Lower lobe of right lung (tissue), 2 donors: Measurements from ENCODE around the gene VPS18. TPM values are rescaled to one million over a fixed set of nuclear protein-coding genes. Genes with fewer than 3 reads are reported as not detected.

Experiments used
- ATAC-seq, 2 donors: fragments of 200-7000 bp; cut with Tn5 transposase; one replicate each; pipeline ENCODE4 v1.9.1; 2020 to 2022; ENCODE audit warnings: mild to moderate bottlenecking in 2 of 2, moderate library complexity in 2 of 2
- DNase-seq: peaks from one replicate; pipeline ENCODE4 v3.0.0-alpha.2; 2020
- H3K27ac ChIP-seq: fragments of 200-600 bp; one replicate; pipeline ENCODE4 v1.8.0; 2022
- H3K27me3 ChIP-seq: fragments of 200-600 bp; one replicate; pipeline ENCODE4 v1.8.0; 2022; ENCODE audit warnings: low read depth
- H3K36me3 ChIP-seq: fragments of 200-600 bp; one replicate; pipeline ENCODE4 v1.8.0; 2022; ENCODE audit warnings: mild to moderate bottlenecking
- H3K4me1 ChIP-seq: fragments of 200-600 bp; one replicate; pipeline ENCODE4 v1.8.0; 2022
- H3K4me3 ChIP-seq: fragments of 200-600 bp; one replicate; pipeline ENCODE4 v1.8.0; 2022; ENCODE audit warnings: mild to moderate bottlenecking
- H3K9me3 ChIP-seq: fragments of 200-600 bp; one replicate; pipeline ENCODE4 v1.8.0; 2022
- CTCF ChIP-seq: fragments of 200-600 bp; IDR thresholded peaks from one replicate; pipeline ENCODE4 v1.8.0; 2022; ENCODE audit warnings: antibody characterized with exemption, mild to moderate bottlenecking
- intact Hi-C: fragments of 100-400 bp; cut with DNase I; formaldehyde crosslinking; loops from one replicate; pipeline ENCODE4 v1.11.0; 2022
- total RNA-seq: library from RNA; stranded (reverse); fragmentation: NEBNext Ultra II Directional; extraction: Animal tissue kit (Norgen Biotek cat#: 25700); gene quantifications from one replicate; pipeline ENCODE4 v1.2.1, GENCODE V29; 2021
- donor health status: DM: no; HTN: yes; CAD: no; lungs with severe emphysema.

The VPS18 gene
- total RNA-seq, 1 donor from 2014 or later, result 24.0 TPM

DNA sequence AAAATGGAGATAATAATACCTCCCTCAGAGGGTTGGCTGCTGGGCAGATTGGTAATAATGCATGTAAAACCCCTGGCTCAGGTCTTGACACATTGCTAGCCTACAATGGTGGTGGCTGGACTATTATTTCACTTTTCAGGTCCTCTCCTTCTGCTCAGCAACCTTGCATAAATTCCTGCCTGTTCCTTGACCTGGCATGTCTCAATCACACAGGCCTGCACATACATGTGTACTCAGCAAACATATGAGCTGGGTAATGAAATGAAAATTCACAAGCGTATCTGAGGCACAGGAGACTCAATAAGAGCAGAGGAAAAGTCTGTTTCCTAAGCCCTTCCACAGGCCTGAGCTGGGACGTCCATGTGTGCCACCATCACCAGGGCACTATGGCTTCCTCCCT lies 17.4 kb downstream of the VPS18 start:
- intact Hi-C loops, result no loop called here
- Histone ChIP-seq H3K36me3 (no peaks in the 10 kb centered on the region), H3K27ac (peak overlapping the region; percentile 13), H3K4me1 (peaks cover 52% of the 10 kb centered on the region), H3K27me3 (no peaks in the 10 kb centered on the region), H3K4me3 (no peak overlapping the region), H3K9me3 (no peaks in the 10 kb centered on the region)
- DNase-seq (no peak), ATAC-seq (no peak)
- TF ChIP-seq CTCF, result no peak

DNA sequence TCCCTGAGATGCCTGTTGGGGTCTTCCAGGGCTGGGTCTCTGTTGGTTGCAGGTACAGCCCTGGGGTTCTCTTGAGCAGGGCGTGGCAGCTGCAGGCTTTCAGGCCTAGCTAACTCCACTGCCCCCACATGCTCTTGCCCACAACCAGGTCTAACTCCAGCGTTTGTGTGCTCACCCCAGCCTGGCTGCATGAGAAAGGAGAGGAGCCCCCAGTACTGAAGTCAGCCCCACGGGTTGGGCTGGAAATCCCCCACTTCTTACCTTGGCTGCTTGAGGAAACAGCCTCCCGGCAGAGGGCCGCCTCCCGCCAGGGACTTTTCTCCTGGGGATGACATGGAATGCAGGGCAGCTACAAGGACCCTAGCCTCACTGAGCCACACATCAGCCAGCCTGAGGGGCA lies 18.2 kb downstream of the VPS18 start:
- DNase-seq (no peak), ATAC-seq (no peak)
- Histone ChIP-seq H3K36me3 (no peaks in the 10 kb centered on the region), H3K9me3 (no peaks in the 10 kb centered on the region), H3K27ac (no peak overlapping the region), H3K4me1 (peaks cover 50% of the 10 kb centered on the region), H3K27me3 (no peaks in the 10 kb centered on the region), H3K4me3 (no peak overlapping the region)
- no peak for TF ChIP-seq CTCF
- intact Hi-C loops, result no loop called here

- H3K4me3 ChIP-seq, result no peak overlapping the region
- H3K36me3 ChIP-seq, result no peaks in the 10 kb centered on the region
- DNase-seq, result no peak
- intact Hi-C loops, result no loop called here
- TF ChIP-seq CTCF, result no peak
- H3K27ac ChIP-seq, result no peak overlapping the region
- ATAC-seq, result no peak
- peaks cover 47% of the 10 kb centered on the region for H3K4me1 ChIP-seq
- H3K9me3 ChIP-seq, result no peaks in the 10 kb centered on the region
- H3K27me3 ChIP-seq, result no peaks in the 10 kb centered on the region
These were observed 19.8 kb downstream of the VPS18 start for GRCh38 chr15:40914013-40914412.

GRCh38 chr15:40914486-40914885 lies 20.2 kb downstream of the VPS18 start:
- no peak for TF ChIP-seq CTCF
- H3K4me3 ChIP-seq, result no peak overlapping the region
- peaks cover 47% of the 10 kb centered on the region for H3K4me1 ChIP-seq
- no peak for DNase-seq
- H3K27ac ChIP-seq, result peak overlapping the region; percentile 46
- no peaks in the 10 kb centered on the region for H3K27me3 ChIP-seq
- intact Hi-C loops, result no loop called here
- no peak for ATAC-seq
- H3K36me3 ChIP-seq, result no peaks in the 10 kb centered on the region
- H3K9me3 ChIP-seq, result no peaks in the 10 kb centered on the region

DNA sequence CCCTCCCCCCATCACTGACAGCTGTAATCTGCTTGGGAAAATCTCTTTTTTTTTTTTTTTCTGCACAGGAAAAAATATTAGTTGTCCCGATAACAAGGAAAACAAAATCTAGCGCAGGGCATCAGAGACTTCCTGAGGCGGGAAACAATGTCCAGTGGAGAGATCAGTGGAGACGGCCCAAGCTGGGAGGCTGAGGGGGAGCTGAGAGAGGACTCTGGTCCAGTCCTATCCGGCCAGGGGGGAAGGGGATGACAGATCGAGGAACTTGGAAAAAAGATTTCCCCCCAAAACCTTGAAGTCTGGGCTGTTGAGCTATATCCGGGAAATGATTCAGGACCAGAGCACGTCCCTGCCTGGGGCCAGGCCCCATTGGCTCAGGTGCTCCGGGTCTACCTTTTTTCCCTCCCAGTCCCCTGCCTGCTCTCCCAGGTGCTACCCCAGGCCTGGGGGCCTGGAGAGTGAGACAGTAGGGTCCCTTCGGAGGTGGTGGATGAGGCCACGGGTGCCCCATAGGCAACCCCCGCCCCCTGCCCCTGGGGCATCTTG lies 20.9 kb downstream of the VPS18 start:
- Histone ChIP-seq H3K27ac (peak overlapping the region; percentile 46), H3K27me3 (no peaks in the 10 kb centered on the region), H3K4me3 (no peak overlapping the region), H3K4me1 (peaks cover 45% of the 10 kb centered on the region), H3K36me3 (no peaks in the 10 kb centered on the region), H3K9me3 (no peaks in the 10 kb centered on the region)
- intact Hi-C loops, result no loop called here
- no peak for TF ChIP-seq CTCF
- no peak for DNase-seq
- ATAC-seq, result no peak

- H3K9me3 ChIP-seq, result no peaks in the 10 kb centered on the region
- H3K4me1 ChIP-seq, result peaks cover 40% of the 10 kb centered on the region
- intact Hi-C loops, result no loop called here
- no peak overlapping the region for H3K4me3 ChIP-seq
- no peaks in the 10 kb centered on the region for H3K36me3 ChIP-seq
- ATAC-seq (no peak), DNase-seq (no peak)
- no peaks in the 10 kb centered on the region for H3K27me3 ChIP-seq
- no peak for TF ChIP-seq CTCF
- H3K27ac ChIP-seq, result peak overlapping the region; percentile 46
These were observed 21.4 kb downstream of the VPS18 start for GRCh38 chr15:40915679-40916078.
